CD4-positive, alpha-beta T cell treated with Interleukin-4 for 4 hours (primary cell): ENCODE measurements around the gene PHF13.

Experiments
- DNase-seq: peaks from one replicate; pipeline ENCODE4 v3.0.0-alpha.2; 2020

Gene PHF13

DNA sequence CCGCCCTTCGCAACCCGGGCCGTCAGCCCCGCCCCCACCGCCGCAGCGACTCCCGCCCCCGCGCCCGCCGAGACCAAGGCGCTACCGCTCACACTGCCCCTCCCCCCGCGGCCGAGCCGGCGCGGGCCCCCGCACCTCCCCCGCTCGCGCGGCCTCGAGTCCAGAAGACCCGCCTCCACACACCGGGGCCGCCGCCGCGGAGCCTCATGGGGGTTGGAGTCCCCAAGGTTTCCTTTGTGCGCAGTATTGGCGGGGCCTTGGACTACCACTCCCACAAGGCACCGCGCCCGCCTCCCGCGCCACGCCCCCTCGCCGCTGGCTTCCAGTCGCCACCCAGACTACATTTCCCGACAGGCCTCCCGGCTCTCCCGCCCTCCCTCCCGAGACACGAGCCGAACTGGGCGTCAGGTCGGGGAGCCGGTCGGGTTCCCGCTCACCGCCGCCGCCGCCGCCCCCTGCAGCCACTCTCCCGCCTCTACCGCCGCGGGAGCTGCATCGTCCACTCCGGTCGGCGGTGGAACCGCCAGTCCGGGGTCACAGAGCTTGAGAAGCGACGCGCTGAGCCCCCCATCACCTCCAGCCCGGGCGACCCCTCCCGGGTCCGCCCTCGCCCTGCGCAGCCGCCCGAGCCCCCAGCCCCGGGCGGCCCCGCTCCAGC lies at the start of gene PHF13:
Gene PHF13, plus strand, starts transcription at position 371 of the 658 bp plus-strand sequence. CDS start 336 bp downstream, outside the sequence.
- DNase-seq: peak; percentile 99

DNA sequence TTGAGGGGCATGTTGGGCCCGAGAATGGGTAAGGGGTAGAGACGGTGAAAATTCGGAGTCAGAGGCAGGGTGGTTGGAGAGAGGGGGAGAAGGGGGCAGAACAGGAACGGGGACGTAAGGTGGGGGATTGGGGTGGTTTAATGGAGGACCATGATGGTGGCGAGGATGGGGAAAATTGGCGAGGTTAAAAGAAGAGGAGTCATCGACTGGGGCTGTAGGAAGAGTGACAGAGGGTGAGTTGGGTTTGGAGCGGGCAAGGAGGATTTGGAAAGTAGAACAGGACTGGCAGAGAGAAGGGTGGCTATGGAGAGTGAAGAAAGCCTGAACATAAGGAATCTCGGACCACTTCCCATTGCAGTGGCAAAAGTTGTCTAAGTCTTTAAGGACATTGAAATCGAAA lies 44.5 kb upstream of the PHF13 start:
- DNase-seq: no peak

DNA sequence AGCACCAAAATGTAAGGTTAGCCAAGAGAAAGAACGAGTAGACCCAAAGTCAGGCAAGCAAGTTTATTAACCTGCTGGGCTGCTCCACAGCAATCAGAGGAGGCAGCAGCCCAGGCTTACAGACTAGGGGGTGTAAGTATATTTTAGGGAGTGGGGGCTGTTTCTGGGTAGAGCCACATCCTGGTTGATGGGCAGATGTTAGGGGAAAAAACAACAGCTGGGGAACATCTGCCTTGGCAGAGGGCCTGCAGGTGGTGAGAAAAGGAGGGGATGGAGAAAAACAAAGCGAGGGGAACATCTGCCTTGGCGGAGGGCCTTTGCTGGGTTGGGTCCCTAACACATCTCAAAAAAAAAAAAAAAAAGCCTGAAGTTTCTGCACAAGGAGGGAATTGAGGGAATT lies 43.4 kb upstream of the PHF13 start:
- no peak for DNase-seq

DNA sequence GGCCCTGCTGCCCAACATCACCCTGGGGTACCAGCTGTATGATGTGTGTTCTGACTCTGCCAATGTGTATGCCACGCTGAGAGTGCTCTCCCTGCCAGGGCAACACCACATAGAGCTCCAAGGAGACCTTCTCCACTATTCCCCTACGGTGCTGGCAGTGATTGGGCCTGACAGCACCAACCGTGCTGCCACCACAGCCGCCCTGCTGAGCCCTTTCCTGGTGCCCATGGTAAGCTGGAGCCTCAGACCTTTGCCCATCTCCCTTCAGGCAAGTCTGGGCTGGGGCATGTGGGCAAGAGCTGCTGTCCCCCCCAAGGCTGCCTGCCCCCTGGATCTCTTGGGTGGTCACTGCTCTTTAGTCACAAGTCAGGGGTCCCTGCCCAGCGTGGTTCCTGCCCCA lies 42.5 kb upstream of the PHF13 start:
- DNase-seq: no peak

DNA sequence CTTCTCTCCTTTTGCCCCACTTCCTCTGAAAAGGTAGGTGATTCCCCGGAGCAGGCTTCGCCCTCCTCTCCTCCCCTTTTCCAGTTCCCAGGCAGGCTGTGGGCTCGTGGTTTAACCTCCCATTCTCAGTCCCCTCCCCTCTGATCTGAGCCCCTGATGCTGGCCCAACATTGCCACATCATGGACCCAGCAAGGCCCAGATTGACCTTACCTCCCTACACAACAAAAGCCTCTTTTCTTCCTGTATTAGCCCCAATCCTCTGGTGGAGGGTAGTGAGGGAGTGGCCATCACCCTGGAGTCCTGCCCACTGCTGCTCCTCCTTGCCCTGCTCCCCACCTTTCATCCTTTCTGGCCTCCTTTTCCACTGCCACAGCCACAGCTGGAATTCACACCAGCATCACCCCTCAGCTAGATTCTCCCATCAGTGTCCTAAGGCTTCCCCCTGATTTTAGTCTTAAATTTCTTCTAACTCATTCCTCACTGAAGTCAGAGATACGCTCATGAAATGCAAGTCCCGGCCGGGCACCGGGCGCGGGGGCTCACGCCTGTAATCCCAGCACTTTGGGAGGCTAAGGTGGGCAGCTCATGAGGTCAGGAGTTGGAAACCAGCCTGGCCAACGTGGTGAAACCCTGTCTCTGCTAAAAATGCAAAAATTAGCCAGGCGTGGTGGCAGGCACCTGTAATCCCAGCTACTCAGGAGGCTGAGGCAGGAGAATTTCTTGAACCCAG lies 40.7 kb upstream of the PHF13 start:
- no peak for DNase-seq

DNA sequence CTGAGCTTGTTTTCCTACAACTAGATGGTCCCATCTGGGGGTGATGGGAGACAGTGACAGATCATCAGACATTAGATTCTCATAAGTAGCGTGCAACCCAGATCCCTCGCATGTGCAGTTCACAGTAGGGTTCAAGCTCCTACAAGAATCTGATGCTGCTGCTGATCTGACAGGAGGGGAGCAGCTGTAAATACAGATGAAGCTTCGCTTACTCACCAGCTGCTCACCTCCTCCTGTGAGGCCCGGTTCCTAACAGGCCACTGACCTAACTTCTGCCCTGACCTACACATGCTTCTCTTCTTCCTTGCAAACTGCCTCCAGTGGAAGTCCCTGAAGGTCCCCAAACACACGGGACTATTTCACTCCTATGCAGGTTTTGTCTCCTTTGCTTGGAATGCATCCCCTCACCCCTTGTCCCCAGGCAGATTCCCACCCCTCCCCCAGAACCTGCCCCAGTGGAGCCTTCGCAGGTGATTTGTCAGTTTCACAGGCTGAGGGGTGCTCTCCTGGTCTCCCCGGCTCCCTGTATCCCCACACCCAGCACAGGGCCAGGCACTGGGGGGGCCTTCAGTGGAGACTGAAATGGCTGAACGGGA lies 39.4 kb upstream of the PHF13 start:
- DNase-seq: no peak

DNA sequence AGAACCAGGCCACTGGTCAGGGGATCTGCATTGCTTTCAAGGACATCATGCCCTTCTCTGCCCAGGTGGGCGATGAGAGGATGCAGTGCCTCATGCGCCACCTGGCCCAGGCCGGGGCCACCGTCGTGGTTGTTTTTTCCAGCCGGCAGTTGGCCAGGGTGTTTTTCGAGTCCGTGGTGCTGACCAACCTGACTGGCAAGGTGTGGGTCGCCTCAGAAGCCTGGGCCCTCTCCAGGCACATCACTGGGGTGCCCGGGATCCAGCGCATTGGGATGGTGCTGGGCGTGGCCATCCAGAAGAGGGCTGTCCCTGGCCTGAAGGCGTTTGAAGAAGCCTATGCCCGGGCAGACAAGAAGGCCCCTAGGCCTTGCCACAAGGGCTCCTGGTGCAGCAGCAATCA lies 38.7 kb upstream of the PHF13 start:
- no peak for DNase-seq

DNA sequence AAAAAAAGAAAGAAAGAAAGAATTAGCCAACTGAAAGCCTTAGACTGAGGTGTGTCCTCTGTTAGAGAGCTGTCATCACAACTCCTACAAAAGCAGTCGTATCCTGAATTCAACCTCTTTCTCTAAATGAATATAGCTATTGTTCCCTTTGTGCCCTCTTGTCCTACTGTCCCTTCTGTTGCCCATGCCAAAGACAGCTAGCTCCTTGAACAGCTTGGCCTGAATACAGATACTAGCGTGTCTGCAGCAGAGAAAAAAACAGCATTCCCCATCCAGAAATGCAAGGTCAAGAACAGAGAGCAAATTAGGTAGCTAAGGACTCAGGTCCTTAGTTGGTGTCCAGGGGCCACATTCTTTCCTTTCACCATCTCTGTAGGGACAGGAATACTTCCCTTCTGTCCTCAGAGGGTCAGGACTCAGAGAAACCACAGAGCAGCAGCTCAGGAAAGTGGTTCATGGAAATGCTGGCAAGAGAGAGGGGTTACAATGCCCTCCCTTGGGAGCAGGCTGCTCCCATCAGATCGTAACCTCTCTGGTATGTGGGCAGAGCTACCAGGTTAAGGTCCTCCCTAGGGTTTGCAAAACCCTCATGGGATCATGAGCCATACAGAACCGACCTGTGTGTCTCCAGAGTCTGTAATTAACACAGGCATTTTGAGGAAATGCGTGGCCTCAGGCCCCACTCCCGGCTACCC lies 35.6 kb upstream of the PHF13 start:
- no peak for DNase-seq

DNA sequence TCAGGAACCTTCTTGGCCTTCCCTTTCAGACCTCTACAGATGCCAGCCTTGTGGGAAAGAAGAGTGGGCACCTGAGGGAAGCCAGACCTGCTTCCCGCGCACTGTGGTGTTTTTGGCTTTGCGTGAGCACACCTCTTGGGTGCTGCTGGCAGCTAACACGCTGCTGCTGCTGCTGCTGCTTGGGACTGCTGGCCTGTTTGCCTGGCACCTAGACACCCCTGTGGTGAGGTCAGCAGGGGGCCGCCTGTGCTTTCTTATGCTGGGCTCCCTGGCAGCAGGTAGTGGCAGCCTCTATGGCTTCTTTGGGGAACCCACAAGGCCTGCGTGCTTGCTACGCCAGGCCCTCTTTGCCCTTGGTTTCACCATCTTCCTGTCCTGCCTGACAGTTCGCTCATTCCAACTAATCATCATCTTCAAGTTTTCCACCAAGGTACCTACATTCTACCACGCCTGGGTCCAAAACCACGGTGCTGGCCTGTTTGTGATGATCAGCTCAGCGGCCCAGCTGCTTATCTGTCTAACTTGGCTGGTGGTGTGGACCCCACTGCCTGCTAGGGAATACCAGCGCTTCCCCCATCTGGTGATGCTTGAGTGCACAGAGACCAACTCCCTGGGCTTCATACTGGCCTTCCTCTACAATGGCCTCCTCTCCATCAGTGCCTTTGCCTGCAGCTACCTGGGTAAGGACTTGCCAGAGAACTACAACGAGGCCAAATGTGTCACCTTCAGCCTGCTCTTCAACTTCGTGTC lies 34.7 kb upstream of the PHF13 start:
- DNase-seq: no peak

DNA sequence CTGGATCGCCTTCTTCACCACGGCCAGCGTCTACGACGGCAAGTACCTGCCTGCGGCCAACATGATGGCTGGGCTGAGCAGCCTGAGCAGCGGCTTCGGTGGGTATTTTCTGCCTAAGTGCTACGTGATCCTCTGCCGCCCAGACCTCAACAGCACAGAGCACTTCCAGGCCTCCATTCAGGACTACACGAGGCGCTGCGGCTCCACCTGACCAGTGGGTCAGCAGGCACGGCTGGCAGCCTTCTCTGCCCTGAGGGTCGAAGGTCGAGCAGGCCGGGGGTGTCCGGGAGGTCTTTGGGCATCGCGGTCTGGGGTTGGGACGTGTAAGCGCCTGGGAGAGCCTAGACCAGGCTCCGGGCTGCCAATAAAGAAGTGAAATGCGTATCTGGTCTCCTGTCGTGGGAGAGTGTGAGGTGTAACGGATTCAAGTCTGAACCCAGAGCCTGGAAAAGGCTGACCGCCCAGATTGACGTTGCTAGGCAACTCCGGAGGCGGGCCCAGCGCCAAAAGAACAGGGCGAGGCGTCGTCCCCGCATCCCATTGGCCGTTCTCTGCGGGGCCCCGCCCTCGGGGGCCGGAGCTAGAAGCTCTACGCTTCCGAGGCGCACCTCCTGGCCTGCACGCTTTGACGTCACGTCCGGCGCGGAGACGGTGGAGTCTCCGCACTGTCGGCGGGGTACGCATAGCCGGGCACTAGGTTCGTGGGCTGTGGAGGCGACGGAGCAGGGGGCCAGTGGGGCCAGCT lies 34.0 kb upstream of the PHF13 start, which contains the start of gene ZBTB48:
Gene ZBTB48, plus strand, starts transcription at position 621 of the 745 bp plus-strand sequence. CDS start 616 bp downstream, outside the sequence.
- peak; percentile 95 for DNase-seq

DNA sequence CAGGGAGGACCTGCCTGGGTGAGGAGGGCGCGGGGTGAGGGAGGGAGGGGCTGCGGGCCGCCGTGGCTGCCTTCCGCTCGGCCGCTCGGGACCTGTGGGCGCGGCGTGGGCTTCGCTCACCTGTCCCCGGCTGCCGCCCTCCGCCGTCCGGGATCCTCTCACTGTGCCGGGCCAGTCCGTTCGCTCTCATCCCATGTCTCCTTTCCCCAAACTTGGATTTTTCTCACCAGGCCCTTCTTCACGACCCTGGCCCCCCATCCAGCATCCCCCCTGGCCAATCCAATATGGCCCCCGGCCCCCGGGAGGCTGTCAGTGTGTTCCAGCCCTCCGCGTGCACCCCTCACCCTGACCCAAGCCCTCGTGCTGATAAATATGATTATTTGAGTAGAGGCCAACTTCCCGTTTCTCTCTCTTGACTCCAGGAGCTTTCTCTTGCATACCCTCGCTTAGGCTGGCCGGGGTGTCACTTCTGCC lies 33.4 kb upstream of the PHF13 start:
- no peak for DNase-seq

DNA sequence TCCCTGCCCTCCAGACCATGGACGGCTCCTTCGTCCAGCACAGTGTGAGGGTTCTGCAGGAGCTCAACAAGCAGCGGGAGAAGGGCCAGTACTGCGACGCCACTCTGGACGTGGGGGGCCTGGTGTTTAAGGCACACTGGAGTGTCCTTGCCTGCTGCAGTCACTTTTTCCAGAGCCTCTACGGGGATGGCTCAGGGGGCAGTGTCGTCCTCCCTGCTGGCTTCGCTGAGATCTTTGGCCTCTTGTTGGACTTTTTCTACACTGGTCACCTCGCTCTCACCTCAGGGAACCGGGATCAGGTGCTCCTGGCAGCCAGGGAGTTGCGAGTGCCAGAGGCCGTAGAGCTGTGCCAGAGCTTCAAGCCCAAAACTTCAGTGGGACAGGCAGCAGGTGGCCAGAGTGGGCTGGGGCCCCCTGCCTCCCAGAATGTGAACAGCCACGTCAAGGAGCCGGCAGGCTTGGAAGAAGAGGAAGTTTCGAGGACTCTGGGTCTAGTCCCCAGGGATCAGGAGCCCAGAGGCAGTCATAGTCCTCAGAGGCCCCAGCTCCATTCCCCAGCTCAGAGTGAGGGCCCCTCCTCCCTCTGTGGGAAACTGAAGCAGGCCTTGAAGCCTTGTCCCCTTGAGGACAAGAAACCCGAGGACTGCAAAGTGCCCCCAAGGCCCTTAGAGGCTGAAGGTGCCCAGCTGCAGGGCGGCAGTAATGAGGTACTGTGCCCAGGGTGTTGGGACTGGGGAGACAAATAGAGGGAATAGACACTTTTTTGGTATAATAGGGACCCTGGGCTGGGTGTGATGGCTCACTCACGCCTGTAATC lies 32.7 kb upstream of the PHF13 start:
- no peak for DNase-seq

DNA sequence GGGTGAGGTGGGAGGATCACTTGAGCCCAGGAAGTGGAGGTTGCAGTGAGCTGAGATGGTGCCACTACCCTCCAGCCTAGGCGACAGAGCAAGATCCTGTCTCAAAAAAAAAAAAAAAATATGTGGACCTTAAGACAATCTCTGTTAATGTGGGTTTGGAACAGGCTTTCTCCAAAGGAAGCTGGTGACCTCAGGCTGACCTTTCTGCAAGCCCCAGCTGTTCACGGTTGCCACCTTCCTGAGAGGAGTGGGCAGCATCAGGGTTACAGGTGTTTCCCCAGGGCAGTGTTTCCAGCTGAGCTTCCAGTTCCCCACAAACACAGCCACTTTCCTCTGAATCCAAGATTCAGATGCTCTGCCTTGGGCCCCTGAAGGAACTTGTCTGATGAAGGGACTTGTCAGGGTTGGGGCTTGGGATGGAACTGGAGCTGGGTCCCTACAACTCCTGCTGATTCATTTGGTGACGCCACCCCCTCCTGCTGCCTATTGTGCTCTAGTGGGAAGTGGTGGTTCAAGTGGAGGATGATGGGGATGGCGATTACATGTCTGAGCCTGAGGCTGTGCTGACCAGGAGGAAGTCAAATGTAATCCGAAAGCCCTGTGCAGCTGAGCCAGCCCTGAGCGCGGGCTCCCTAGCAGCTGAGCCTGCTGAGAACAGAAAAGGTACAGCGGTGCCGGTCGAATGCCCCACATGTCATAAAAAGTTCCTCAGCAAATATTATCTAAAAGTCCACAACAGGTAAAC lies 31.8 kb upstream of the PHF13 start:
- no peak for DNase-seq

DNA sequence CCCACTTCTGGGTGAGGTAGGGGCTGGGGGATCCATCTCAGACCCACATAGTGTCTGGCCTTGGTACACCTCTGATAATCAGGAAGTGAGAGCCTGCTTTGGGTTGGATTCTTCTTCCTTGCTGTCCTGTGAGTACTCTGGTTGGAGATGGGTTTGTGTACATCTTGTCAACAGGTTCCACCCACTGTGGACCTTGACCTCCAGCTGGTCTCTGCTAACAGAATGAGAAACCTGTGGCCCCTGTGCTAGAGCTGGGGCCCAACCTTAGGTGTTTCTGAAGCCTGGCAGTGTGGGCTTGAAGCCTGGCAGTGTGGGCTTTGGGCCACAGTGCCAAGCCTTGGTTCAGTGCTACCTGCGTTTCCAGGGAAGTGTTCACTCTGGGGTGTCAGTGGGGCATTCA lies 31.2 kb upstream of the PHF13 start:
- DNase-seq: no peak

DNA sequence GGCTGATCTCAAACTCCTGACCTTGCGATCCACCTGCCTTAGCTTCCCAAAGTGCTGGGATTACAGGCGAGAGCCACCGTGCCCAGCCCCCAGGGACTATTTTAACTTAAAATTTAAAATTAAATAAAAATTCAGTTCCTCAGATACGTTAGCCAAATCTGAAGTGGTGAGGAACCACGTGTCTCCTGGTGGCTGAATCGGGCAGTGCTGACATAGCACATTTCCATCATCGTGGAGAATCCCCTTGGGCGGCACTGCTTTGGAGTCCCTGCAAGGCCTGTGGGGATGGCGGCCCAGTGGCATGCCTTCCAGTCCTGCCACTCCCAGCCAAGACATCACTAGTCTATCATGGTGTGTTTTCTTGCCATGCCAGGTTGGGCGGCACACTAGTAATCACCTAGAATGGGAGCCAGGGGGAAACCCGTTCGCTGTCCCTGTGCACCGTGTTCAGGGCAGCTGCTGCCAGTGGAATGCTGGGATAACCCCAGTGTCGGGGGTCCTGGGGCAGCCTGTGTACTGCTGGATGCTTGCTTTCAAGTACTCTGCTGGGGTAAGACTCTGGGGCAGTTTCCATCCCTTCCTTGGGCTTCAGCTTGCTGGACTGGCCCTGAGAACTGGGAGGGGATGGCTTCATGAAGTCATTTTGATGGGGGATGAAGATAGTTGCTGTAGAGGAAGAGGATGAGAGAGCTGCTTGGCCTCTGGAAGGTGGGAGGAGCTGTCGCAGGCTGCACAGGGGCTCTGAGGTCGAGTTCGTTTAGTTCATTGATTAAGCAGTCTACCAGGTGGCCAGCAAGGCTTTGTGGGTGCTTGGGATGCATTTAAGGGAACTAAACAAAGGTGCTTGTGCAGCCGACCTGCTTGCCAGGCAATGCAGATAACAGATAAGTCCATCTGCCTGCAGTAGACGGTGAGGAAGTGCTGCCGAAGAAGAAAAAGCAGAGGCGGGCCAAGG lies 29.1 kb upstream of the PHF13 start:
- DNase-seq: no peak

DNA sequence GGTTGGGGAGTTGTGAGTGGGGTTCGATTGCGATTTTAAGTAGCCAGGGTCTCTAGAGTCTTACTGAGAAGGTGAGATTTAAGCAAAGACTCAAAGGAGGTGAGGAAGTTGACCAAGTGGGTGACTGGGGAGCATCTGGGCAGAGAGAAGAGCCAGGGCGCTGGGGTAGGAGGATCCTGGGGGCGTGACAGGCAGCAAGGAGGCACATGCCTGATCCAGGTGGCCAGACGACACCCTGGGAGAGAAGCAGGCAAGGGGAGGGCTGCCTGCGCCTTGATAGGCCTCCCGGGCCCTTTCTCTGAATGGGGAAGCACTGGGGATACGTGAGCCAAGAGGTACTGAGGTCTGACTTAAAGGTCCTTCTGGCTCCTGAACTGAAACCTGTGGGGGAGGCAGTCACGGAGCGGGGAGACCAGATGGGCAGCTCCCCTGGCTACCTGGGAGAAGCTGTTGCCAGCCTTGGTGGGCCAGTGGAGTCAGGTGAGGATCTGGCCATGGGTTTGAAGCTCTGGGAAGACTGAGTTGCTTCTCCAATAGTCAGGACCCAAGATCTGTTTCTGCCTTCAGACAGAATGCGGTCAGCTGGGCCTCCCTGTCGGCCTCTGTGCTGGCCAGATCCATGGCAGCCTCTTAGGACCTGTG lies 28.3 kb upstream of the PHF13 start:
- DNase-seq: no peak

DNA sequence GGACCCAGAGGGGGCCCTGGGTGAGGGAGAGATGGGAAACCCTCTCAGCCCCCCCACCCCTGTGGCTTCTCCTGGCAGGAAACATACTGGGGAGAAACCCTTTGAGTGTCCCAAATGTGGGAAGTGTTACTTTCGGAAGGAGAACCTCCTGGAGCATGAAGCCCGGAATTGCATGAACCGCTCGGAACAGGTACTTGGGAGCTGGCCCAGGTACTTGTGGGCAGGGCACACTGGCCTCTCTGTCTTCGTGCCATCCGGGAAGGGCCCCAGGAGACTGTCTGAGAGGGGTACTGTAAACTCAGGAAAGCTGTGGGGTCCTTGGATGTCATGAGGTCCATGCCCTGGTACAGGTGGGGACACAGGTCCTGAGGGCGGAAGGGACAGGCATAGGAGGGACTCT lies 27.7 kb upstream of the PHF13 start:
- no peak for DNase-seq

DNA sequence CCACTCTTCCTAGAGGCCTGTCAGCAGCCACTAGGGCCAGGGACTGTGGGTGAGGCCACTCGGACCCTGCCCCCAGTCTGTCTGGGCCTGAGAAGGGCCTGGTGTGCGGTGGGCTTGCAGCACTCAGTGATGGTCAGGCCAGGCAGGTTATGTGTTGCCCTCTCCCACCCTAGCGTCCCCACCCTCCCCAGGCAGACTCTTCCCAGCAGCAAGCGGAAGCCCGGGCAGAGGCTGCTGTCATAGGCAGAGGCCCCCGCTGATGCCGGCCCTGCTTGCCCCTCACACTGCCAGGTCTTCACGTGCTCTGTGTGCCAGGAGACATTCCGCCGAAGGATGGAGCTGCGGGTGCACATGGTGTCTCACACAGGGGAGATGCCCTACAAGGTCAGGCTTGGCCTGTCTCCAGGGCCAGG lies 27.1 kb upstream of the PHF13 start:
- DNase-seq: no peak
